Breast epithelium (tissue), 3 donors: ENCODE results near the gene P3H2.

Source experiments
- POLR2A ChIP-seq: fragments of 450-650 bp; IDR thresholded peaks from one replicate; pipeline ENCODE4 v1.6.1; 2016; ENCODE audit warnings: antibody characterized with exemption, mild to moderate bottlenecking, moderate library complexity
- POLR2AphosphoS5 ChIP-seq, 3 donors: sonication (generic); formaldehyde crosslinking; IDR thresholded peaks; one replicate each; pipeline ENCODE4 v1.6.1; 2017; ENCODE audit warnings: antibody characterized with exemption in 3 of 3
- TF ChIP-seq, protein P1 (sequence below), 3 donors: fragments of 450-650 bp; IDR thresholded peaks; one replicate each; pipeline ENCODE4 v1.5.1; 2016 to 2017; ENCODE audit warnings: antibody characterized with exemption in 3 of 3, mild to moderate bottlenecking in 3 of 3, moderate library complexity in 3 of 3

DNA sequence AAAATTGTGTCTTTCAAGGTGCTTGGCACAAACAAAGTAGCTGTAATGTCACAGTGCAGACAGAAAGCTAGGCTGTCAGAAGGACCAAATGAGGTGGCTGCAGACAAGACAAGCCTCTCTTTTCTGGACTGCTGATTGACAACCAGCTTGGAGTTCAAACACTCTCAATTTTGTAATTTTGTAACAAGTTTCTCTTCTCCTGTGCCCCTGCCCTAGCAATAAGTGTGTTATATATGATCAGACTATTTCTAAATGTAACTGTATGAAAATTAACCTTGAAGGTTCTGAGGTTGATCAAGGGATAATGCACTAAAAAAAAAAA, 172.0 kb downstream of the P3H2 start:
- TF ChIP-seq, protein P1, sequence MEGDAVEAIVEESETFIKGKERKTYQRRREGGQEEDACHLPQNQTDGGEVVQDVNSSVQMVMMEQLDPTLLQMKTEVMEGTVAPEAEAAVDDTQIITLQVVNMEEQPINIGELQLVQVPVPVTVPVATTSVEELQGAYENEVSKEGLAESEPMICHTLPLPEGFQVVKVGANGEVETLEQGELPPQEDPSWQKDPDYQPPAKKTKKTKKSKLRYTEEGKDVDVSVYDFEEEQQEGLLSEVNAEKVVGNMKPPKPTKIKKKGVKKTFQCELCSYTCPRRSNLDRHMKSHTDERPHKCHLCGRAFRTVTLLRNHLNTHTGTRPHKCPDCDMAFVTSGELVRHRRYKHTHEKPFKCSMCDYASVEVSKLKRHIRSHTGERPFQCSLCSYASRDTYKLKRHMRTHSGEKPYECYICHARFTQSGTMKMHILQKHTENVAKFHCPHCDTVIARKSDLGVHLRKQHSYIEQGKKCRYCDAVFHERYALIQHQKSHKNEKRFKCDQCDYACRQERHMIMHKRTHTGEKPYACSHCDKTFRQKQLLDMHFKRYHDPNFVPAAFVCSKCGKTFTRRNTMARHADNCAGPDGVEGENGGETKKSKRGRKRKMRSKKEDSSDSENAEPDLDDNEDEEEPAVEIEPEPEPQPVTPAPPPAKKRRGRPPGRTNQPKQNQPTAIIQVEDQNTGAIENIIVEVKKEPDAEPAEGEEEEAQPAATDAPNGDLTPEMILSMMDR (IDR thresholded peaks at IDR 0.05), result no peak
- TF ChIP-seq POLR2AphosphoS5 (IDR thresholded peaks at IDR 0.05) (no peak), POLR2A (no peak)
